ENCODE measurements around the gene SORCS2.

Gene SORCS2

GRCh38 chr4:7755561-7755960, 563.2 kb downstream of the SORCS2 start:
- Histone ChIP-seq H3K4me3 (replicated peaks; ENCODE audit: low read depth, low read length) (no peak overlapping the region), H3K27me3 (replicated peaks; ENCODE audit: control insufficient read depth, insufficient read depth, low read length) (no peaks in the 10 kb centered on the region; the same call in 1 of the 2 replicates), H3K36me3 (ENCODE audit: control insufficient read depth, insufficient read depth, low read length) (no peaks in the 10 kb centered on the region)
- TF ChIP-seq, protein P1, sequence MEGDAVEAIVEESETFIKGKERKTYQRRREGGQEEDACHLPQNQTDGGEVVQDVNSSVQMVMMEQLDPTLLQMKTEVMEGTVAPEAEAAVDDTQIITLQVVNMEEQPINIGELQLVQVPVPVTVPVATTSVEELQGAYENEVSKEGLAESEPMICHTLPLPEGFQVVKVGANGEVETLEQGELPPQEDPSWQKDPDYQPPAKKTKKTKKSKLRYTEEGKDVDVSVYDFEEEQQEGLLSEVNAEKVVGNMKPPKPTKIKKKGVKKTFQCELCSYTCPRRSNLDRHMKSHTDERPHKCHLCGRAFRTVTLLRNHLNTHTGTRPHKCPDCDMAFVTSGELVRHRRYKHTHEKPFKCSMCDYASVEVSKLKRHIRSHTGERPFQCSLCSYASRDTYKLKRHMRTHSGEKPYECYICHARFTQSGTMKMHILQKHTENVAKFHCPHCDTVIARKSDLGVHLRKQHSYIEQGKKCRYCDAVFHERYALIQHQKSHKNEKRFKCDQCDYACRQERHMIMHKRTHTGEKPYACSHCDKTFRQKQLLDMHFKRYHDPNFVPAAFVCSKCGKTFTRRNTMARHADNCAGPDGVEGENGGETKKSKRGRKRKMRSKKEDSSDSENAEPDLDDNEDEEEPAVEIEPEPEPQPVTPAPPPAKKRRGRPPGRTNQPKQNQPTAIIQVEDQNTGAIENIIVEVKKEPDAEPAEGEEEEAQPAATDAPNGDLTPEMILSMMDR (IDR thresholded peaks at IDR 0.05; ENCODE audit: insufficient read depth, low read length, poor library complexity, severe bottlenecking): no peak
- DNase-seq (ENCODE audit: extremely low read depth, insufficient read length): no peak

DNA sequence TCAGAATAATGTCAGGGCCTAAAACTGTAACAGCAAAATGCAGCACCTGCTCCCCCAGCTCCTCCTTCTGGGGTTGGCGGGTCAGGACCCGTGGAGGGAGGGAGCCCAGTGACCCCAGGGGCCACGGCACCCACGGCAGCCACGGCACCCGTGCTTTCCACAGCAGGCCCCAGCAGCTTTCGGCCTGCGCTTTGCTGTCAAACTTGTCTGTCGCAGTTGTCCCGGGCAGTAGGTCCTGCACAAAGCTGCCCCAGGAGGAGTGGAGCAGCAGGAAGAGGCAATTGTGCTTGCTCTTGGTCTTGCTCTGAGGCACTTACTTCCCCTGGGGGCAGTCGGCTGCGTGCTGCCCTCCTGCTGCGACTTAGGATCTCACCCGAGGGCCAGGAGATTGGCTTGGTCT, 563.7 kb downstream of the SORCS2 start:
- TF ChIP-seq, protein P1 (IDR thresholded peaks at IDR 0.05; ENCODE audit: insufficient read depth, low read length, poor library complexity, severe bottlenecking): no peak
- Histone ChIP-seq H3K4me3 (replicated peaks; ENCODE audit: low read depth, low read length) (no peak overlapping the region), H3K27me3 (replicated peaks; ENCODE audit: control insufficient read depth, insufficient read depth, low read length) (no peaks in the 10 kb centered on the region; the same call in 1 of the 2 replicates), H3K36me3 (ENCODE audit: control insufficient read depth, insufficient read depth, low read length) (no peaks in the 10 kb centered on the region)
- no peak for DNase-seq (ENCODE audit: extremely low read depth, insufficient read length)

- Histone ChIP-seq H3K4me3 (replicated peaks; ENCODE audit: low read depth, low read length) (no peak overlapping the region), H3K36me3 (ENCODE audit: control insufficient read depth, insufficient read depth, low read length) (no peaks in the 10 kb centered on the region), H3K27me3 (replicated peaks; ENCODE audit: control insufficient read depth, insufficient read depth, low read length) (no peaks in the 10 kb centered on the region; the same call in 1 of the 2 replicates)
- DNase-seq (ENCODE audit: extremely low read depth, insufficient read length): no peak
- TF ChIP-seq, protein P1 (IDR thresholded peaks at IDR 0.05; ENCODE audit: insufficient read depth, low read length, poor library complexity, severe bottlenecking): no peak
Measured at GRCh38 chr4:7756561-7757355, 564.4 kb downstream of the SORCS2 start.

DNA sequence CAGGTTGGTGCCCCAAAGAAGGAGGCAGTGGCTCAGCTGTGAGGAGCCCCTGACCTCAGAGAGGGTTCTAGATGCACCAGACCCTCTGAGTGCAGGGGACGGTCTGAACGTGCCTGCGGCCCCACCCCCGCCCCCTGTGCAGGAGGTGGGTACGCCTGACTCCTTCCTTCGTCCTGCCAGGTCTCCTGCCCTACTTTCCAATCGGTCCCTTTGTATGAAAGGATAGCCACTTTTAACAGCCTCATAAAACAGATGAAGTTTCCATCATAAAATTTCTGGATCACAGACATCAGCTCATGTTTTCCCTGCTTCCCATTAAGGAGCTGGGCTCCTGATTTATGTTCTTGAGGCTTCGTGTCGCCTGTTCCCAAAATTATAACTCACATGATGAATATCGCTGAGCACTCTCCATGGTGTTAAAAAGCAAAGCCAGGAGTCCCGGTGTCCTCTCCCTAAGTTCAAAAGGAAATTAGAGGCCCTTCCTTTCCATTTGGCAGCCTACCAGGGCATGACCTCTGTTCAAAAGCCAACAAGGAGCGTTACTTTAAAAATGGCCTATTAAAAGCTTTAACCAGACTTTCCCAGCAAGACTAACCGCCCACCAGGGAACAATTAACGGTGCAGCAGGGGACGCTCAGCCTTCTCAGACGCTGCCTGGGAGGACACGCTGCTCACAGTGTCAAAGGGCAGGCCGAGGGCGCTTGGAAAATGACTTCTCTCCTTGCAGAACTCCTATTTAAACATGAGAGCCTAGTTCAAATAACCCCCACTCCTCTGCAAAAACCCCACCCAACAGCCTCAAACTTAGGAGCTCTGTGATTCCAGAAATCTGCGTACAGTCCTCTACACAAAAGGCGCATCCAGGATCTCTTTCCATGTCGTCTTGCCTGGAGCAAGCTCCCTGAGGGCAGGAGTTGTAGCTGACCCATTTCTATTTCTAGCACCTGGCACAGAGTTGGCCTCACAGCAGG, 565.4 kb downstream of the SORCS2 start:
- DNase-seq (ENCODE audit: extremely low read depth, insufficient read length): no peak
- no peaks in the 10 kb centered on the region for H3K36me3 ChIP-seq (ENCODE audit: control insufficient read depth, insufficient read depth, low read length)
- H3K27me3 ChIP-seq (replicated peaks; ENCODE audit: control insufficient read depth, insufficient read depth, low read length): no peaks in the 10 kb centered on the region; the same call in 1 of the 2 replicates
- H3K4me3 ChIP-seq (replicated peaks; ENCODE audit: low read depth, low read length): no peak overlapping the region
- TF ChIP-seq, protein P1 (IDR thresholded peaks at IDR 0.05; ENCODE audit: insufficient read depth, low read length, poor library complexity, severe bottlenecking): no peak

GRCh38 chr4:7758476-7758875, 566.1 kb downstream of the SORCS2 start:
- no peak for DNase-seq (ENCODE audit: extremely low read depth, insufficient read length)
- H3K36me3 ChIP-seq (ENCODE audit: control insufficient read depth, insufficient read depth, low read length): no peaks in the 10 kb centered on the region
- H3K27me3 ChIP-seq (replicated peaks; ENCODE audit: control insufficient read depth, insufficient read depth, low read length): no peaks in the 10 kb centered on the region; the same call in 1 of the 2 replicates
- no peak overlapping the region for H3K4me3 ChIP-seq (replicated peaks; ENCODE audit: low read depth, low read length)
- TF ChIP-seq, protein P1 (IDR thresholded peaks at IDR 0.05; ENCODE audit: insufficient read depth, low read length, poor library complexity, severe bottlenecking): no peak

All from GM06990 (cell line).